ENCODE data around the gene MPZL1.

DNA sequence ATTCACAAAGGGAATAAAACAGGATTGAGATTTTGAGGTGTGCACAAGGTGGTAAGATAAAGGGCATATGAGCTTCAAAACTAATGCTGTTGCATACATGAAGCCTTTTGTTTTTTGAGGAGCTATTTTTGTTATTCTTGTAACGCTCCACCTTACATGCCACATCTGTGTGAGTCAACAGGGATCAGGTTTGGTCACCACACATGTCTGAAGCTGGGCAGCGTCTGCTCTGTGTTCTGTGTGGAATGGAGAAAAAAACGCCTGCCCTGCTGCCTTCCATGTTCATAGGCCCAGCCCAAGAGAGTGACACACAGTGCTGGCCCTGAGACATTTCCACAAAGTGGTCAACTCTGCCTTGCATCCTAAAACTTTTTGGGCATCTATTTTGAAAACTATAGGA lies 67.7 kb downstream of the MPZL1 start:
- TF ChIP-seq, protein P1, sequence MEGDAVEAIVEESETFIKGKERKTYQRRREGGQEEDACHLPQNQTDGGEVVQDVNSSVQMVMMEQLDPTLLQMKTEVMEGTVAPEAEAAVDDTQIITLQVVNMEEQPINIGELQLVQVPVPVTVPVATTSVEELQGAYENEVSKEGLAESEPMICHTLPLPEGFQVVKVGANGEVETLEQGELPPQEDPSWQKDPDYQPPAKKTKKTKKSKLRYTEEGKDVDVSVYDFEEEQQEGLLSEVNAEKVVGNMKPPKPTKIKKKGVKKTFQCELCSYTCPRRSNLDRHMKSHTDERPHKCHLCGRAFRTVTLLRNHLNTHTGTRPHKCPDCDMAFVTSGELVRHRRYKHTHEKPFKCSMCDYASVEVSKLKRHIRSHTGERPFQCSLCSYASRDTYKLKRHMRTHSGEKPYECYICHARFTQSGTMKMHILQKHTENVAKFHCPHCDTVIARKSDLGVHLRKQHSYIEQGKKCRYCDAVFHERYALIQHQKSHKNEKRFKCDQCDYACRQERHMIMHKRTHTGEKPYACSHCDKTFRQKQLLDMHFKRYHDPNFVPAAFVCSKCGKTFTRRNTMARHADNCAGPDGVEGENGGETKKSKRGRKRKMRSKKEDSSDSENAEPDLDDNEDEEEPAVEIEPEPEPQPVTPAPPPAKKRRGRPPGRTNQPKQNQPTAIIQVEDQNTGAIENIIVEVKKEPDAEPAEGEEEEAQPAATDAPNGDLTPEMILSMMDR (IDR thresholded peaks at IDR 0.05) = no peak
- no peak for TF ChIP-seq POLR2A (IDR thresholded peaks at IDR 0.05)
- TF ChIP-seq POLR2AphosphoS5 (IDR thresholded peaks at IDR 0.05) = no peak

Data from breast epithelium (tissue), 3 donors.